ENCODE data around the gene ARHGAP30.
A peak's percentile ranks its signal among the peaks of the same experiment; 100 is the strongest.
"Not testable (repeated sequence)": the region's sequence is repeated elsewhere in the genome, so short reads cannot be mapped to it uniquely, and the experiment has no call there.

Gene ARHGAP30

DNA sequence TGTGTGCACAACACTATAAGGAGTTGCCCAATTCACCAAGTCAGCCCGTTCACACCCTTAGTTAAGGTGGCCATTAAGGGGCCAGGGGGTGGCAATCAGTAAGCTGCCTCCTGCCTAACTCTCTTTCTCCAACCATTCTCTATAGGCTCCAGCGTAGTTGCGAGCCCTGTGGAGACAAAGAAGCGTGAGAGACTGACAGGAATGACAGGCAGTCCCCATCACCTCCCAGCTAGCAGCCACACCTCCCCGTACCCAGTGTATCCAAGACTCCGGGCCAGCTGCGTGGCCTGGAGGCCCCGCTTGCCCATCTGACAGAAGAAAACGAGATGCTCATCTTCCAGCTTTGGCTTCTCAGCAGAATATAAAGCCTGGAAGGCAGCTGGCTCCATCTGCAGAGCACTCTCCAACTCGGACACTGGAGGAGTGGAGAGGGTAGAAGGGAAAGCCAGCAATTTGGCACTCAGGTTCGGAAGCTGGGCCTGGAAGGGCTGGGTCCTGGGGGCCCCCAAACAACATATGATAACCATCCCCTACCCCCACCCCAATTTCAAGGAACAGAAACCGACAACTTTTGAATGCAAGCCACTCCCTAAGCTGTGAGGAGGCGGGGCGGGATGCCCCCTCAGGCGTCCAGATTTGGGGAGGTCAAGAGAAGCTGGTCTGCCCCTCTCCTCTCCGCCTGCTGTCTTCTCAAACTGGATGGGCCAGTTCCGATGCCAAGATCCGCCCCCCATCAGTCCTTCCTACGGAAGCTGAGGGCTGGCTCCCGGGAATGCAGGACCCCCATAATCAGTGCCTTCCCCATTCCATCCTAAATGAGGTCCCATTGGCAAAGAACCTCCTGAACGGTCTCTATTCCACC is 31.8 kb downstream of the ARHGAP30 start:
- DNase-seq = no peak

DNA sequence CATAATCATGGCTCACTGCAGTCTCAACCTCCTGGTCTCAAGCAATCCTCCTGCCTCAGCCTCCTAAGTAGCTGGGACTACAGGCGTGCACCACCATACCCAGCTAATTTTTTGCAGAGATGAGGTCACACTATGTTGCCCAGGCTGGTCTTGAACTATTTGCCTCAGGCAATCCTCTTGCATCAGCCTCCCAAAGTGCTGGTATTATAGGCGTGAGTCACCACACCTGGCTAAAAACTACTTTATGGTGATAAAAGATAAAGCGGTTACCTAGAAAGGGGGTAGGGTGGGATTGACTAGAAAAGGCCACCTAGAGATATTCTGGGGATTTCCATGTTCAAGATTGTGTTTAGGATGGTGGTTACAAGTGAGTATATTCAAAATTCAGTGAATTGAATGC is 35.9 kb downstream of the ARHGAP30 start:
- DNase-seq = no peak

DNA sequence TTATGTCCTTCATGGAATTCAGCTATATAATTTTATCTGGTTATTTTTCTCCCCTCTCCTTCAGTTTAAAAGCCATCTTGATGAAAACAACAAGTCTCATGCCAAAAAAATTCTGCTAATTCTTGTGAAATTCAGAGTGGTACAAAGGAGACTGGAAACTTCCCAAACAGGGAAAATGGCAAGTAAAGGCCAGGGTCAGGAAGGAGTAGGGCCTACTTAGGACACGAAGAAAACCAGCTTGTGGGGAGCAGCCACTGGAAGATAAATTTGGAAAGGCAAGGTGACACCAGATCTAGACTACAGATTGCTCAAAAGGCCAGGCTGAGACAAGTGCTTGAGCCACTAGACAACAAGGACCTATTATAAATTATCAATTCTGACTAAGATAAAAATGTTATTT is 37.3 kb downstream of the ARHGAP30 start:
- no peak for DNase-seq

DNA sequence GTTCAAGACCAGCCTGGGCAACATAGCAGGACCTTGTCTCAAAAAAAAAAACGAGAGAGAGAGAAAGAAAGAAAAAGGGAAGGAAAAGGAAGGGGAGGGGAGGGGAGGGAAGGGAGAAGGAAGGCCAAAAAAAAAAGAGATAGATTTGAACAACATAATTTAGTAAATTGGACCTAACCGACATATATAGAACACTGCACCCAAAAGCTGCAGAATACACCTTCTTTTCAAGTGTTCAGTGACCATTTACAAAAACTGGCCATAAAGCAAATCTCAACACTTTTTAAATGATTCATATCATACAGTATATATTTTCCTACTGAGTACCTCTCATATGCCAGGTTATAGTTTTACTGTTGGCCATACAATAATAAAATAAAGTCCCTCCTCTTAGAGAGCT is 37.8 kb downstream of the ARHGAP30 start:
- DNase-seq = no peak

DNA sequence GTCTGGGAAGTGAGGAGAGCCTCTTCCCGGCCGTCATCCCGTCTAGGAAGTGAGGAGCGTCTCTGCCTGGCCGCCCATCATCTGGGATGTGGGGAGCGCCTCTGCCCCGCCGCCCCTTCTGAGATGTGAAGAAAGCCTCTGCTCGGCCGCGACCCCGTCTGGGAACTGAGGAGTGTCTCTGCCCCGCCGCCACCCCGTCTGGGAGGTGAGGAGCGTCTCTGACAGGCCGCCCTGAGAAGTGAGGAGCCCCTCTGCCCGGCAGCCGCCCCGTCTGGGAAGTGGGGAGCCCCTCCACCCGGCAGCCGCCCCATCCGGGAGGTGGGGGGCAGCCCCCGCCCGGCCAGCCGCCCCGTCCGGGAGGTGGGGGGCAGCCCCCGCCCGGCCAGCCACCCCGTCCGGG is 40.2 kb downstream of the ARHGAP30 start:
- not testable (repeated sequence) for DNase-seq

DNA sequence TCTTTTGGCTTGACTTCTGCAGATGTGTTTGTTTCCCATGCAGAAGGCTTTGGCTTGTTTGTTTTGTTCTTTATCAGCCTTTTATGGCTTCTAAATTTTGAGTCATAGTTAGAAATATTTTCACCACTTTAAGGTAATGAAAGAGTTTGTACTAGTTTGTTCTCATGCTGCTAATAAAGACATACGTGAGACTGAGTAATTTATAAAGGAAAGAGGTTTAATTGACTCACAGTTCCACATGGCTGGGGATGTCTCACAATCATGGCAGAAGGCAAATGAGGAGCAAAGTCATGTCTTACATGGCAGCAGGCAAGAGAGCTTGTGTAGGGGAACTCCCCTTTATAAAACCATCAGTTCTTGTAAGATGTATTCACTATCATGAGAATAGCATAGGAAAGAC is 42.7 kb downstream of the ARHGAP30 start:
- DNase-seq = not testable (repeated sequence)

DNA sequence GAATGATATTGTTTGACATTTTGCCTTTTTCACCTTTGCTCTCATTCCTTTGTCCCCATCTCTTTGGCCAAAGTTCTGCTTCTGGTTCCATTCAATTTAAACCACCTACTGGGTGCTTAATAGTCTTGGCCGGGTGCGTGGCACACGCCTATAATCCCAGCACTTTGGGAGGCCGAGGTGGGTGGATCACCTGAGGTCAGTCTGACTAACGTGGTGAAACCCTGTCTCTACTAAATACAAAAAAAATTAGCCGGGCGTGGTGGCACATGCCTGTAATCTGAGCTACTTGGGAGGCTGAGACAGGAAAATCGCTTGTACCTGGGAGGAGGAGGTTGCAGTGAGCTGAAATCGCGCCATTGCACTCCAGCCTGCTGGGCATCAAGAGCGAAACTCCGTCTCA is 47.3 kb downstream of the ARHGAP30 start:
- DNase-seq = not testable (repeated sequence)

DNA sequence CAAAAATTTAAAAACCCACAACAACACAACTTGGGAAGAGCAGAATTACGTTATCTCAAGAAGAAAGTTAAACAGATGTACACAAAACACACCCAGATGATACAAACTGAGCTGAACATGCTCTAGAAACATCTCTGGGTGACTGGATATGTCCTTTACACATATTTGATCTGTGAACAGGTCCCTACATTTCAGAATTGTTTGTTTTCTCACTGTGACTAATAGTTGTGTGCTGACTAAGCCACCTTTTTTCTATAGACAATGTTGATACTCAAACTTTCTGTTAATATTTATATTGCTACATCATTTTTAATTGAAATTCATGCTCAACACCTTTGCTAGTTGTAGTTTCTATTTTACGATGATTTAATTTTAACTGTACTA is 47.7 kb downstream of the ARHGAP30 start:
- no peak for DNase-seq

DNA sequence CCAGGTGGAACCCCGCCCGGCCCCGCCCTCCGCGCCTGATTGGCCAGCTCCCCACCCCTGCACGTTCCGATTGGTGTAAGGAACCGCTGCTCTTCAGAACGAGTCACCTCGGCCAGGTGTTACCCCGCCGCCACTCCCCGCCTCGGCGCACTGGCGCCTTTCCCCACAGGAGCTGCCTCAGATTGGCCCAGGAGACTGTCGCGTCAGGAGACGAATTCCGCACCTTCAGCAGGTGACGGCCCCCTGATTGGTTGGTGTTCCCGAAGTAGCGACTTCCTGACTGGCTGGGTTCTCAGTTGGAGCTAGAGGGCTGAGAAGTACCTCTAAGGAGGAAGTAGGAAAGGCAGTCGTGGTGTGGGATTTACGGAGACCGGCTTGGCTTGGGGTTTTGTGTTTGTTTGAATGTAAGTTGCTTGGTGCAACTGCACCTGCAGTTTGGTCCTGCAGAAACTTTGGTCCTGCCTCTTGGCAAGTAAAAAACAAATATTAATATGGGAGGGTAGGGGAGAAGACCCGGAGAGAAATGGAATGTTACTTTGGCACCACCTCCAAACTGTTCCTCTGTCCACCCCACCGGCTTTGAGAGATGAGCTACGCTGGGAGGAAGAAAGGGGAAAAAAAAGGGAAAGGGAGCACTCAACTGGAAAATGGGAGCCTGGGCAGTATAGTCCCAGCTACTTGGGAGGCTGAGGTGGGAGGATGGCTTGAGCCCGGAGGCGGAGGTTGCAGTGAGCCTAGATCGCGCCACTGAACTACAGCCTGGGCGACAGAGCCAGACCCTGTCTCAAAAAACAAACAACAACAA is 48.3 kb downstream of the ARHGAP30 start:
- DNase-seq = peak; percentile 85

DNA sequence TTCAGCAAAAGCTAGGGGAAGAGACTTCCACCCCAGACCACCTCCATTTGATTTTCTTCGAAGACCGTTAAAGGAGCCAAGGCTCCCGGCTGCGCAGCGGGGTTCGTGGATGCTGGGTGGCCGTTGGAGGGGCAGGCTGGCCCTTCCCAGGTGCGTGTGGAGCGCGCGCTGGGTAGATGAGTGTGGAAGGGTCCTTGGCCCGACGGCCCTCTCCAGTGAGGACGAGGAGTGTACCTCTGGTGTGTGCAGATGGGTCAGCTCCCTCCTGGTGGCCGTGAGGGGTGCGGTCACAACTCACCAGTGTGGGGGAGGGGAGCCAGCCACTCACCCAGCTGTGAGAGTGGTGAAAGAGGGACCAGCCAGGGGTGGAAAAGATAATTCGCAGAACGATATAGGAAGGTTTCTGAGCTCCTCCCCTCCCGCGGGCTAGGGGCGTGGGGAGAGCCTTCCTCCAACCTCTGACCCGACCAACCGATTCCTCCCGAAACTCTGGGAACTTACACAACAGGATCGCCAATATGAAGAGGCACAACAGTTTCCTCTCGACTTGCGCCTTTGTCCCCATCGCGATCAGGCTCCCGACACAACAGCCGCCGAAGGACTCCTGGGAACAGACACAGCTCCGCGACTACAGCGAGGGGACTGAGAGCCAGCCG is 49.1 kb downstream of the ARHGAP30 start, which contains the start of gene F11R:
TSS of gene F11R (minus strand) at position 644 of the 656 bp plus-strand sequence. CDS start at position 565, 79 bp downstream.
- DNase-seq = no peak

DNA sequence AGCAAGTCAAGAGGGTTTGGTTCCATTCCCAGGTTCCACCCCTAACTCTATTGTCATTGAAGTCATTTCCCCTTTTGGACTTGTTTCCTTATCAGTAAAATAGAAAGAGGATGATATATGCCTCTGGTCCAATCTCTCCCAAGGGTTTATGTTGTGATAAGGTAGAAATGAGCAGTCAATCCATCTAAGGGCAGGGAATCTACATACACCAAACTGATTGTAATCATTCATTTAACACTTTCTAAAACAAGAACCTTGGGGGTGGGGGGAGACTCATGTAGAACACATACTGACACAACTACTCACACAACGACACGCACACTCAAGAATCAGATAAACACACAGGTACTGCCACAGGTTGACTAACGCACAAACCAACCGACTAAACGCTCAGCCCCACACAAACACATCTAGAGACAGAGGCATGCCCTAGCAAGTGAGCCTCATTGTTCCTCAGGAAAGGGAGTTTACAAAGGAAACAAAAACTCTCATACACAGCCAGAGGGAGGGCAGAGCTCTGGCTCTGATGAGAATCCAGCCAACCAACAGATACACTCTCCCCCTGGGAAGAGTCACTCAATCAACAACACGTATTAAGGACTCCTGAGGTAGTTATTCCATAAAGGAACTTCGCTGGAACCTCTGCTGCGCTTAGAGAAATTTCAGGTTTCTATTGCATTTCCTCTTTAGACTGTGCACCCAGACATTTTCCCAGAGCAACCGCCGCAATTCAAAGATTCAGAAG is 49.8 kb downstream of the ARHGAP30 start:
- no peak for DNase-seq

DNA sequence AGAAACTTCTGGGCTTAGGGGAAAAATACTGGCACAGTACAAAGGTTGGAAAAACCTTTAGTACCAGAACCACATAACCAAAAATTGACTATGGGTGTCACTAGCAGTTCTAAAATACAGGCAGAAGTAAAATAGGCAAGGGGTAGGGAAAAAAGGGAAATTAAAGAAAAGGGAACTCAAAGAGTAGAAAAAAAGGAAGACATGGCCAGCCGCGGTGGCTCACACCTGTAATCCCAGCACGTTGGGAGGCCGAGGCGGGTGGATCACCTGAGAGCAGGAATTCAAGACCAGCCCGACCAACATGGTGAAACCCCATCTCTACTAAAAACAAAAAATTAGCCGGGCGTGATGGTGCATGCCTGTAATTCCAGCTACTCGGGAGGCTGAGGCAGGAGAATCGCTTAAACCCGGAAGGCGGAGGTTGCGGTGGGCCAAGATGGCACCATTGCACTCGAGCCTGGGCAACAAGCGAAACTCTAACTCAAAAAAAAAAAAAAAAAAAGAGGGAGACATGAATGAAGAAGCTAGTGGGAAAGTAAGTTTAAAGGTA is 50.5 kb downstream of the ARHGAP30 start:
- not testable (repeated sequence) for DNase-seq

DNA sequence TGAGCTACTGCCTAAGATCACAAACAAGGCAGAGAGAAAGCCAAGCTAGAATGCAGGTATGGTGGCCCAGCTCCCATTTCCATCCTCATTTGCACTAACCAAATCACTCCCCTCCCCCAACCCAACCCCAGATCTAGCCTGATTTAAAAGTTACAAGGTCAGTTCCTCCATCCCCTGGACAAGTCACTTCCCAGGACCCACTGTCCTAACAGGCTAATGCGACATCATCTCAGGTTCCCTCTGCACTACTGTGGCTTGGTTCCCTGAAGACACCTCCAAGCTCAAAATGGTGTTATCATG is 51.1 kb downstream of the ARHGAP30 start:
- DNase-seq = no peak

DNA sequence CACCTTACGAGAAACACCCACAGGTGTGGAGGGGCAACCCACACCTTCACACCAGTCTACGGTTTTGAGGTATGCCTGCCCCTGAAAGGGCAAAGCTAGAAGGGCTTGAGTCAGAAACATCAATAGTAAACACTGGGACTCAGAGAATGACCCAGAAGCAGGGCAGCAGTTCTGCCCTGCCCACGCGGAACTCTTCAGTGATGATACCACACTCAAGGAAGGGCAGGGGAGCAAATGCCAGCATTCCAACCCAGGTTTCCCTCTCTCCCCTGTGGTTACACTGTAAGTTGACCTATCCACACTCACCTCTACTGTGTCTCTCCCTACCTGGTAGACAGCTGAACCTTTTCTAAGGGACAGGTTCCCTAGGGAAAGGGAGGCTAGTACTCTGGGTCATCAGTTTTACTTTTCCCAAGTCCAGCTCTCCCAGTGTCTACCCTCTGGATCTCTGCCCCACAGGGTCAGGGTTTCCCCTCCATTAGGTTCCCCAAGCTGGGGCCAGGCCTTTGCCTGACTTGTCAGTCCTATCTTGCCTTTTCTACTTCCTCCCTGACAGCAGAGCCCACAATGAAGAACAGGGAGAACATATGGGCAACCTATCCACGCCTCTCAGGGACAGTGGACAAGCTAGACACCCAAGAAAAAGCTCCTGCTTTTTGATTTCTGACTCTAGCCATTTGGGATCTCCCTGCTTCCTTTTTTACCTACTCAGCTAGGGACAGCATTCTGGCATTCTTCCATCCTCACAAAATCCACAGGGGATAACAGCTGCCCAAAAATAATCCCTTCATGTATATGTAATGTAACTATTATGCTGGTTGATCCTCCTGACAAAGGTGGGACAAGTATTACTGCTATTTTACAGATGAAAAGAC is 51.7 kb downstream of the ARHGAP30 start:
- no peak for DNase-seq

DNA sequence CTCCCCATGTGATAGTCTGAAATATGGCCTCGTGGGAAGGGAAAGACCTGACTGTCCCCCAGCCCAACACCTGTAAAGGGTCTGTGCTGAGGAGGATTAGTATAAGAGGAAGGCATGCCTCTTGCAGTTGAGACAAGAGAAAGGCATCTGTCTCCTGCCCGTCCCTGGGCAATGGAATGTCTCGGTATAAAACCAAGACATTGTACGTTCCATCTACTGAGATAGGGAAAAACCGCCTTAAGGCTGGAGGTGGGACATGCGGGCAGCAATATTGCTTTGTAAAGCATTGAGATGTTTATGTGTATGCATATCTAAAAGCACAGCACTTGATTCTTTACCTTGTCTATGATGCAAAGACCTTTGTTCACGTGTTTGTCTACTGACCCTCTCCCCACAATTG is 52.5 kb downstream of the ARHGAP30 start:
- DNase-seq = not testable (repeated sequence)

DNA sequence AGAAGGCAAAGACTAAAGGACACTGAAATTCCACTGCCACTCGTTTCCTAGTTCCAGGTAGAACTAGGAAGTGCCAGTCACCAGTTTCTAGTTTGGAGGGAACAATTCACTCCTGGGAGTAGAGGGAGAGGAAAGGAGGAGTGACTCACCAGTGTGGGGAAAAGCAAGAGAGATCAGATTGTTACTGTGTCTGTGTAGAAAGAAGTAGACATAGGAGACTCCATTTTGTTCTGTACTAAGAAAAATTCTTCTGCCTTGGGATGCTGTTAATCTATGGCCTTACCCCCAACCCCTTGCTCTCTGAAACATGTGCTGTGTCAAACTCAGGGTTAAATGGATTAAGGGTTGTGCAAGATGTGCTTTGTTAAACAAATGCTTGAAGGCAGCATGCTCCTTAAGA is 53.0 kb downstream of the ARHGAP30 start:
- DNase-seq = not testable (repeated sequence)

DNA sequence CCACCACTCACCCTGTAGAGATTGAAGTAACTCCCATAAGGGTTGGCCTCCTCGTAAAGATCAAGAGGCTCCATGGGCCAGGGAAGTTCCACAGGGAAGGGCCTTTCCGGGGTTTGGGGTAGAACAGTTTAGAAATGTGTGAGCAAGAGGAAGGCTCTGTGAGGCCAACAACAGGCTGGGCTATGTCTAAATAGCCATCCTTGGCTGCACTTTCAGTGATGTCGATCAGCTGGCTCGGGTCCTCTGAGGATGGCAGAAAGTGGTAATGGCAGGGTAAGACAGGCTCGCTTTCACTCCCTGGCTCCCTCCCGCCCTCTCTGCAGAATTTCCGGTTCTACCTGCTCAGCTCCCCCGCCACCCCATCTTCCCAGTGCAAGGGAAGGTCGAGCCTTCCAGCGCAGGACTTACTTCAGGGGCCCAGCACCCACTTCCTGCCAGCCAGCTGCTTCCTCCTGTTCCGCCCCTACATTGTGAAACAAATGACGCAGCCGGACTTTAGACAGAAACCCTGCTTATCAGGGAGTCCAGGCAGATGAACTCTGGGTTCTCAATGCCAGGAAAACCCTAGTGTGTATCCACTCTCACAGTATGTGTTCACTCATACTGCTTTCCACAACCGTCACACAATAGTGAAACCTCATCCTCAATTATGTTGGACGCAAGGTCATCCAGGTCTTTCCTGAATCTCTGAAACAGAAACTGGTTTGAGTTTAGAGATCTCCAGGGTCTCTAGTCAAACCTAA is 56.0 kb downstream of the ARHGAP30 start:
- peak; percentile 81 for DNase-seq

DNA sequence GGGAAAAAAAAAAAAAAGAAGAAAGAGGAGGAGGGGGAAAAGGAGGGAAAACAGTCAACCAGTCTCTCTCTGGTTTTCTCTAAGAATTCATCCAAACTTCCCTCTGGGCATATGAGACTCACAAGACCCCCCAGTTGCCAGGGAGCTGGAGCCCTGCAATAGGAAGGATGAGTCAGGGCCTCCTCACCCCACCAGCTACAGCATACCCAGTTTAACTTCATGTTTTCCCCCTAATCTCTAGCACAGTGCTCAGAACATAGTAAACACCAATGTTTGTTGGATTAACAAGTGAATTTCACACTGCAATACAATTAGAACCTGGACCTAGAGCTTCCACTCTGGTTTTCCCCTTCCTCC is 56.6 kb downstream of the ARHGAP30 start:
- no peak for DNase-seq

DNA sequence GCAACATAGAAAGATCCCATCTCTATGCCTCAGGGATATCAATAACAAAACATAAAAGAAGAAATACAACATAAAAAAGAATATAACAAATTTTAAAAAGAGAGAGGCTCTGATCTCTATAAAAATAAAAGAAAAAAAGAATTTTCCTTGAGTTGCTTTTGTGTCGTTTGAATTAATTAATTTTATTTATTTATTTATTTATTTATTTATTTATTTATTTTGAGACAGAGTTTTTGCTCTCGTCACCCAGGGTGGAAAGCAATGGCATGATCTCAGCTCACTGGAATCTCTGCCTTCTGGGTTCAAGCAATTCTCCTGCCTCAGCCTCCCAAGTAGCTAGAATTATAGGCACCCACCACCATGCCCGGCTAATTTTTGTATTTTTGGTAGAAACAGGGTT is 57.3 kb downstream of the ARHGAP30 start:
- DNase-seq = no peak

DNA sequence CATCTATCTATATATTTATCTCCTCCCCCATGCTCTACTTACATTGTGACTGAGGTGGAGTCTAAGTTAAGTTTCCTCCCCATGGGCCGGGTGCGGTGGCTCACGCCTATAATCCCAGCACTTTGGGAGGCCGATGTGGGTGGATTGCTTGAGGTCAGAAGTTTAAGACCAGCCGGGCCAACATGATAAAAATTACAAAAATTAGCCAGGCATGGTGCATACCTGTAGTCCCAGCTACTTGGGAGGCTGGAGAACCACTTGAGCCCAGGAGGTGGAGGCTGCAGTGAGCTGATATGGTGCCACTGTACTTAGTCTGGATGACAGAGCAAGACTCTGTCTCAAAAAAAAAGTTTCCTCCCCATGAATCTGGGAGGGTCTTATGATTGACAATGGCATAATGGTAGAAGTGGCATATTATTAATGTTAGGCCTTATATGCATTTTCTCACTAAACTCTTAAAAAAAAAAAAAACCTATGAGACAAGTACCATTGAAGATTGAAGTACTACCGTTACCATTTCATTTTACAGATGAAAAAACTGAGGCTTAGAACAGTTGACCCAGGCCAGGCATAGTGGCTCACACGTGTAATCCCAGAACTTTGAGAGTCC is 60.0 kb downstream of the ARHGAP30 start:
- no peak for DNase-seq

All from NK-92 treated with Interleukin-12 subunit alpha and Interleukin-12 subunit beta, amount 100 ng/mL, for 24 hours (cell line).